HG02642 (cell line): ENCODE results near the gene PFKFB2.

Experiments used
- ATAC-seq: cut with Tn5 transposase; IDR thresholded peaks from one replicate; pipeline ENCODE4 v1.9.1; 2021; ENCODE audit warnings: mild to moderate bottlenecking; ENCODE audit not compliant: unreplicated experiment, poor library complexity

PFKFB2 gene

DNA sequence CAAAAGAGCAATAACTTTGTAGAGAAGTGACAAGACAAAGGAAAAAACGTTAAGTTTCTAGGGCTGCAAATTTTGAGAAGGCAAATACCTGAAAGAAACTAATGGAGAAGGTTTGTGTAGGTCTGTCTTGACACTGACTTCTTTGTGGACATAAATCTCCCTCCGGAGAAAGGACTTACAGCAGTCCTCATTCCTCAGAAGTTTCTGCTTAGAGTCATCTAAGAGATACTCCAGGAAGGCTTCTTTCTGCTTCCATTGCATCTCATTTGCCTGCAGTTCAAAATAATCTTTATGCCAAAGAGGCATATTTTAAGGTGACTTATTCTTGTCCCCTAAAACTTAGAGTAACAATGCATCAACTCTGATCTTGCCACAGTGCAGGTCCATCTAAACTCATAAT lies 31.2 kb downstream of the PFKFB2 start:
- ATAC-seq, result peak; percentile 9

GRCh38 chr1:207084701-207085180 lies 31.7 kb downstream of the PFKFB2 start:
- peak; percentile 76 for ATAC-seq

DNA sequence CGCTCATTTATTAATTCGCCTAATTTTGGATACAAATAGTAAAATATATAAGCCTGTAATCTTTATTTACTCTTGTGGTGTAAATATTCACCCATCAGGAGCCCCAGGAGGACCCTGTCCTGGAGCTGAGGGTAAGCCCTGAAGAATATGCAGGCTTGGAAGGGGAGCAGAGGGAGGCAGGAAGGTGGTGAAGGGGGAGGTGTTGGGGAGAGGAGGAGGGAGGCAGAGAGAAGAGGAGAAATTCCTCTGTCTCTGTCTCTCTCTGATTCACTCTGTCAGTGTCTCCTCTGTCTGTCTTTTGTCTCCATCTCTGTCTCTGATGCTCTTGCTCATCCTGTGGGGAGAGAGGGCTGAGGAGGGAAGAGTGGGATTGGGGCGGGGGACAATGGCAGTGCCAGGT lies 32.8 kb downstream of the PFKFB2 start:
- ATAC-seq, result no peak

DNA sequence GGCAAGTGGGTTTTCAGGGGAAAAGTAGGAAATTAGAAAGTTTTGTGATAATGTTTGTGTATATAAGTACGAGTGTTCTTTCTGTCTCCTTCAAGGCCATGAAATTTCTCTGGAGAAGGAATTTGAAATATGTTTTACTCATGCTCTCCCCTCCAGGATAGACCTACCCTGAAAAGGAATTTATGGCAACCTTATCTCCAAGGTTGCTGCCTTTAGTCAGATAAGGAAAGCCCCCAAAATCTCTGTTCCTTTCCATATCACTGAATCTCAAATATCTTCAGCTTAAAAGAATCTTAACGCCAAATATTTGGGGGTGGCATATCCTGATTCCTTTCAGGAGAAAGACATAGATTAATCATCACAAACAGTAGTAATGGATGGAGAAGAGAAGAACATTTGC lies 35.1 kb downstream of the PFKFB2 start:
- no peak for ATAC-seq

DNA sequence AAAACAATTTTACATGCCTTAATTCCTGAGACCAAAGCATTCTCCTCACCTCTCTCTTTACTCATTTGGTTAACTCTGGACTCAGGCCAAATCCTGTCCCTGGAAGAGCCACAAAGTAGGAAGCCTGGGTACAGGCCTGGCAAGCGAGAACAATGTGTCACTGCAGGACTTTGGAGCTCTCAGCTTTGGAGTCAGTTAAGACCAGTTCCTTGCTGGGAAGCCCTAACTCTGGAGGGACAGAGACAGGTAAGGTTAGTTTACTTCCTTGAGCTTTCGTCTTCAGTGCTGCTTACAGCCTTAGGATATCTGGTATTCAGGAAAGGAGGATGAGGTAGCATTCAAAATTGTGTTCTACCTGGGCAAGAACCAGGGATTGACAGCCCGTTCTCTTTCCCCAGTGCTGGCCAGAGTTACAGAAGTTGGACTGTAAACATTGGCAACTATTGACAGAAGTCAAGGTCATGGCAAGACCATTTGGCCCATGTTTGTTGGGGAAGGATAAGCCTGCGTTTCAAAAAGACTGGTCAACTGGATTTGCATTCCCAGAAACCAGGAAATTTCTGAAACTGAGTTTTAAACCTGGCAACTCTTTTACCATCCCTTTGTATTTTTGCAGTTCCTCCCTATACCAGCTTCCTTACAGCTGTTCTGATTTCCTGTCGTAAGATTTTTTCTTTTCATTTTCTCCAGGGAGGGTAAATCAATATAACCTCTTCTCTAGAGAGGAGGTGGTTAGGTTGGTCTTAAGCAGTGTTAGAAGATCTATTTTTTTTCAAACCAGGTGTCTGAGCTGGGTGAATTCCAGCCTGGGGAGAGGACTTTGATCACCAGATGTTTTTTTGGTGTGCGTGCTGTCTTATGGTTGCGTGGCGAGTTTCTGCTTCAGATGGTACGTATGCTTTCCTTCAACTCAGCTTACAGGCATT lies 35.9 kb downstream of the PFKFB2 start, which contains the start of gene C4BPB:
TSS of gene C4BPB (plus strand) at position 160 of the 926 bp plus-strand sequence. CDS start at position 832, 672 bp downstream.
- no peak for ATAC-seq

GRCh38 chr1:207089627-207090355 lies 36.7 kb downstream of the PFKFB2 start:
- ATAC-seq, result no peak

- ATAC-seq, result no peak
Observed at GRCh38 chr1:207091200-207091908, 38.3 kb downstream of the PFKFB2 start.

DNA sequence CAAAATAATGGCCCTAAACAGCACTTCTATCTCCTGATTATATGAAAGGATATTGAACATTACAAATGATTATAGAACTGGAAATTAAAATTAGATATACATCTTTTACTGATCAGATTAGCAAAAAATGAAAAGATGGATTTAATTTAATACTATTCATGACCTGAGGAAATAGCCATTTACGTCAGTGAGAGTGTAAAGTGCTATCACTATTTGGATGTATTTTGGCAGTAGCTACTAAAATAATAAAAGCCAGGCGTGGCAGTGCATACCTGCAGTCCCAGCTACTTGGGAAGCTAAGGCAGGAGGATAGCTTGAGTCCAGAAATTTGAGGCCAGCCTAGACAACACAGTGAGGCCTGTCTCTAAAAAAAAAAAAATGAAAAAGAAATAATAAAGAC lies 40.9 kb downstream of the PFKFB2 start:
- ATAC-seq, result no peak

DNA sequence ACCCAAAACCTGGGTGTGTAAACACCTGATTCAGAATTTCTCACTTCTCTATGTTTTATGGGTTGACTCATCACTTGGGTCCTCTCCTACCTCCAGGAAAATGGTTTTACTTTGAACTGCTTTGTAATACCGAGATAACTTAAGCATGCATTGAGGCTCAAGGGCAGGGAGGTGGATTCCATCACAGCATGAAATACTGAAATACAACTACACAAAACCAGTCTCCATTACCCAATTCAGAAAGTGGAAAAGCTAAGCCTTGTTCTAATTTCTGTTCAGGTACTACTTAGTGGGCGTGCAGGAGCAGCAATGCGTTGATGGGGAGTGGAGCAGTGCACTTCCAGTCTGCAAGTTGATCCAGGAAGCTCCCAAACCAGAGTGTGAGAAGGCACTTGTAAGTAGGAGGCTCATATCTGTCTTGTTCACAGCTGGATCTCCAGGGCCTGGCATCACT lies 44.8 kb downstream of the PFKFB2 start:
- peak; percentile 58 for ATAC-seq

- no peak for ATAC-seq
Observed at GRCh38 chr1:207101720-207102119, 48.6 kb downstream of the PFKFB2 start.

DNA sequence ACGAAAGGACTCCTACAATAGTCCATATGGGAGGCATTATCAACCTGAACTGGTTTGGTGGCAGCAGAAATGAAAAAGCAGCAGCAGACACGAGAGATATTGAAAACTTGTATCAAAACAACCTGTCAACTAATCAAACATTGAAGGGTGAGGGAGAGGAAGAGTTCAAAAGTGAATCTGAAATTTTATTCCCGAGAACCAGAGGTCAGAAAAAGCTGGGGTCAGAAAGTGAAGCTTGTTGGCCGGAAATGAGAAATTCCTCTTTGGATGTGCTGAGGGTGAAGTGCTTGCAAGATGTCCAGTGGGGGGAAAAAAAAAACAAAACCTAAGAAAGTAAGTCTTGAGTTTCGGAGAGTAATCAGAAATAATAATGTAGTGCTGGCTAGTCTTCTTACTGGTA lies 49.1 kb downstream of the PFKFB2 start:
- ATAC-seq, result no peak

DNA sequence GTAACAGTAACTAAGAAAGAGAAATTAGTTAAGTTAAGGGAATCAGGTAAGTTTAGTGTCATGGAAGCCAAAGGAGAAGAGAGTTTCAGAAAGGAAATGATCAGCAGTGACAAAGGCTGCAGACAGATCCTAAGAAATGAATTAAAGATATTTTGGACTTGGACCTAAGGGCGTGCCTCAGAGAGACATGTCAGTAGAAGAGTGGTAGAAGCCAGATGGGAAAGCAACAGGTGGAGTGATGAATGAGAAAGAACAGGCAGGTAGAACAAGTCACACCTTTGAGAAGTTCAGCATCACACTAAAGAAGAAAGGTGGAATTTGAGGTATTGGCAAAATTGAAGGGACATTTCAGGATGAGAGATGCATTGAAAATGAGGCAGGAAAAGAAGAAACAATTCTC lies 49.6 kb downstream of the PFKFB2 start:
- ATAC-seq, result no peak

- no peak for ATAC-seq
Observed at GRCh38 chr1:207103892-207104373, 50.9 kb downstream of the PFKFB2 start, which contains the start of gene C4BPA. TSS of gene C4BPA (plus strand) at chr1:207104233. CDS start at chr1:207113026, 8,793 bp downstream.

- no peak for ATAC-seq
Observed at GRCh38 chr1:207109004-207109403, 55.9 kb downstream of the PFKFB2 start.

- ATAC-seq, result no peak
Observed at GRCh38 chr1:207112616-207113296, 59.7 kb downstream of the PFKFB2 start.

GRCh38 chr1:207115269-207115668 lies 62.2 kb downstream of the PFKFB2 start:
- no peak for ATAC-seq

GRCh38 chr1:207124389-207124788 lies 71.3 kb downstream of the PFKFB2 start:
- no peak for ATAC-seq

DNA sequence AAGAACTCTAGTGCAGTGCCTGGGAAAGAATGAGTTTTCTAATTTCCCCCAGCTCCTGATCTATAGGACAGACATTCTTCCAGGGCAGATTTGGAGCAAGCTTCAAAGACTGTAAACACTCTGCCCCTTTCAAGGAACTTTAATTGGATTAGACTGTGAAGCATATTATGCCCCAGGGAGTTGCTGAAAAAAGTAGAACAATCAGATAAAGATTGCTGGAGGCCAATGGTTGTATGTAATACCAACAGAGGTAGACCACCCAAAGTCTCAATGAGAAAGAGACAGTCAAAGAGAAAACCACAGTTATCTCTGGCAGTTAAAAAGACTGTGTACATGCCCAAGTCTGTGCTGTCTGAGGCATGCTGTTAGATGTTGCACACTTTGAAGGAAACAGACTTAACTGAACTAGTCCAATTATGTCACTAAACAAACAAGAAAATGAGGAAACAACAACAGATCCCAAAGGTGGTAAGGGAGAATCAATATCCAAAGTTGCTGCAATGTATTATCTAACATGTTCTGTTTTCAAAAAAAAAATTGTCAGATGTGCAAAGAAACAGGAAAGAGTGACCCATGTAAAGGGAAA lies 75.4 kb downstream of the PFKFB2 start:
- ATAC-seq, result no peak

DNA sequence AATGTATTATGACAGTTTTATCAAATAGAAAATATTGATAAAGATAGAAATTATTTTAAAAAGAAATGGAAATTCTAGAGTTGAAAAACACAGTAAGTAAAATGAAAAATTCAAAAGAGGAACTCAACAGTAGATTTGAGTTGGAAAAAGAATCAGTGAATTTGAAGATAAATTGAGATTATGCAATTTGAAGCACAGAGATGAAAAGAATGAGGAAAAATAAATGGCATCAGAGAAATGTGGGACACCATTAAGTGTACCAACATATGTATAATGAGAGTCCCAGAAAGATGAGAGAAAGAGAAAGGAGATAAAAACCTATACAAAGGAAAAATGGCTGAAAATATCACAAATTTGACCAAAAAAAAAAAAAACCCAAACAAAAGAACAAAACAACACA lies 76.0 kb downstream of the PFKFB2 start:
- ATAC-seq, result no peak
